SK-N-MC (cell line): ENCODE measurements around the gene CDH4.

Experiments used
- DNase-seq: peaks from one replicate; pipeline ENCODE4 v3.0.0-alpha.2; 2011; ENCODE audit warnings: low read depth, low spot score
- H3K27ac ChIP-seq: fragments of 200-600 bp; sonication (generic); 2 replicates; pipeline ENCODE4 v1.5.1; 2016; ENCODE audit warnings: mixed run types
- H3K36me3 ChIP-seq: fragments of 200-600 bp; sonication (generic); 2 replicates; pipeline ENCODE4 v1.6.1; 2017; ENCODE audit warnings: antibody characterized with exemption, low read length, mixed read lengths; ENCODE audit not compliant: insufficient read depth
- H3K4me3 ChIP-seq: fragments of 200-600 bp; sonication (generic); 2 replicates; pipeline ENCODE4 v1.5.1; 2016
- H3K9ac ChIP-seq: fragments of 200-600 bp; sonication (generic); 2 replicates; pipeline ENCODE4 v1.8.0; 2017; ENCODE audit warnings: mixed run types, mixed read lengths; ENCODE audit not compliant: insufficient read length
- H3K9me3 ChIP-seq: fragments of 200-600 bp; sonication (generic); 2 replicates; pipeline ENCODE4 v1.6.1; 2017; ENCODE audit warnings: low read depth, mild to moderate bottlenecking, antibody characterized with exemption, low read length, moderate library complexity, mixed read lengths
- EZH2 ChIP-seq: fragments of 200-600 bp; sonication (generic); IDR thresholded peaks from one replicate; pipeline ENCODE4 v1.6.1; 2017; ENCODE audit warnings: antibody characterized with exemption
- FOXP2 ChIP-seq: optimal IDR thresholded peaks from 2 replicates; pipeline ENCODE3; 2011; ENCODE audit warnings: mild to moderate bottlenecking, moderate library complexity; ENCODE audit not compliant: insufficient read depth; ENCODE audit errors: extremely low read length, control extremely low read depth
- POLR2AphosphoS5 ChIP-seq: IDR thresholded peaks from 2 replicates; pipeline ENCODE4 v1.6.1; 2012; ENCODE audit warnings: mild to moderate bottlenecking, low read depth, low read length, borderline replicate concordance

The CDH4 gene

GRCh38 chr20:61954276-61955021, 702.4 kb downstream of the CDH4 start:
- Histone ChIP-seq H3K9me3 (no peaks in the 10 kb centered on the region), H3K36me3 (no peaks in the 10 kb centered on the region), H3K4me3 (no peak overlapping the region), H3K9ac (no peak overlapping the region), H3K27ac (no peak overlapping the region)
- DNase-seq: no peak
- TF ChIP-seq POLR2AphosphoS5 (no peak), FOXP2 (no peak), EZH2 (no peak)

DNA sequence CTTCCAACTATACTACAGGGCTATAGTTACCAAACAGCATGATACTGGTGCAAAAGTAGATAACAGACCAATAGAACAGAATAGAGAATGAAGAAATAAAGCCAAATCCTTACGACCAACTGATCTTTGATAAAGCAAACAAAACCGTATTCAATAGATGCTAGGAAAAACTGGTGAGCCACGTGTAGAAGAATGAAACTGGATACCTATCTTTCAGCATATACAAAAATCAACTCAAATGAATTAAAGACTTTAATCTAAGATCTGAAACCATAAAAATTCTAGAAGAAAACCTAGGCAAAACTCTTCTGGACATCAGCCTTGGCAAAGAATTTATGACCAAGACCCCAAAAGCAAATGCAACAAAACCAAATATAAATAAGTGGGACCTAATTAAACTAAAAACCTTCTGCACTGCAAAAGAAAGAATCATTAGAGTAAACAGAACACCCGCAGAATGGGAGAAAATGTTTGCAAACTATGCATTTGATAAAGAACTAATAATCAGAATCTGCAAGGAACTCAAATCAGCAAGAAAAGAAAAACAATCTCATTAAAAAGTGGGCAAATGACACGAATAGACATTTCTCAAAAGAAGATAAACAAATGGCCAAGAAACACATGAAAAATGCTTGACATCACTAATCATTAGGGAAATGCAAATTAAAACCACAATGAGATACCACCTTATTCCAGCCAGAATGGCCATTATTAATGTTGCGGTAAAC, 703.8 kb downstream of the CDH4 start:
- DNase-seq: no peak
- no peak overlapping the region for H3K27ac ChIP-seq
- TF ChIP-seq EZH2 (no peak), POLR2AphosphoS5 (no peak), FOXP2 (no peak)
- H3K9ac ChIP-seq: no peak overlapping the region
- no peaks in the 10 kb centered on the region for H3K9me3 ChIP-seq
- no peak overlapping the region for H3K4me3 ChIP-seq
- no peaks in the 10 kb centered on the region for H3K36me3 ChIP-seq

DNA sequence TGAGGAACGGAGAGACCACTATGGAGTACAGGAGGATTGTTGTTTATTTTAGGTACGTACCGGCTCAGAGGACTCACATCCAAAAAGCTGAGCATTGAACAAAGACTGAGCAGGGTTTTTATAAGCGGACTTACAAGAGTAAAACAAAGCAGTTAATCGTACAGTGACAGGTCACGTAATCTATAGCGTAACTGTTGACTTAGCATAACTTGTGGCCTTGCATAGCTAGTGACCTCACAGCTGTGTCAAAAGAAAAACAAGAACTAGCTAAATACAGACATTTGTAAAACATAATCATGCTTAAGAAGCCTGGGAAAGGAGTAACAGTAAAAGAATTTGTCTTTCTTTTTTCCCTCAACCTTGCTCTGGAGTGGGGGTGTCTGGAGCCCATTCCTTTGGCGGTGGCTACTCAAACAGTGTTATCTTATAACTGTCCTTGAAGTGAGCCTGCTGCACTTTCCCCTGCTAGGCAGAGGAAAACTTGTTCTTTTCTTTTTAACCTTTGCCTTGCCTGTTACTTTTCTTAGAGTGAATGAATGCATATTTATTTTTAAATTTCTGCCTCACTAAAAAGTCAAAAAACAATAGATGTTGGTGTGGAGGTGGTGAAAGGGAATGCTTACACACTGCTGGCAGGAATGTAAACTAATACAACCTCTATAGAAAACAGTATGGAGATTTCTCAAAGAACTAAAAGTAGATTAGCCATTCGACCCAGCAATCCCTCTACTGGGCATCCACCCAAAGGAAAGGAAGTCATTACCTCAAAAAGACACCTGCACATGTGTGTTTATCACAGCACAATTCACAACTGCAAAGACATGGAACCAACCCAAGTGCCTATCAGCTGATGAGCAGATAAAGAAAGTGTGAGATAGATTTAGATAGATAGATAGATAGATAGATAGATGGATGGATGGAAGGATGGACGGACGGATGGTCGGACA, 704.6 kb downstream of the CDH4 start:
- Histone ChIP-seq H3K27ac (no peak overlapping the region), H3K4me3 (no peak overlapping the region), H3K9ac (no peak overlapping the region), H3K36me3 (no peaks in the 10 kb centered on the region), H3K9me3 (no peaks in the 10 kb centered on the region)
- no peak for TF ChIP-seq FOXP2
- TF ChIP-seq POLR2AphosphoS5: no peak
- no peak for TF ChIP-seq EZH2
- DNase-seq: no peak

GRCh38 chr20:61957961-61958715, 706.1 kb downstream of the CDH4 start:
- Histone ChIP-seq H3K4me3 (no peak overlapping the region), H3K9me3 (no peaks in the 10 kb centered on the region), H3K9ac (no peak overlapping the region), H3K36me3 (no peaks in the 10 kb centered on the region), H3K27ac (no peak overlapping the region)
- TF ChIP-seq POLR2AphosphoS5 (no peak), FOXP2 (no peak), EZH2 (no peak)
- DNase-seq: no peak

GRCh38 chr20:61958773-61959700, 707.0 kb downstream of the CDH4 start:
- no peak for DNase-seq
- Histone ChIP-seq H3K9ac (no peak overlapping the region), H3K4me3 (no peak overlapping the region)

GRCh38 chr20:61960836-61961235, 708.8 kb downstream of the CDH4 start:
- no peak overlapping the region for H3K9ac ChIP-seq
- H3K4me3 ChIP-seq: no peak overlapping the region
- H3K27ac ChIP-seq: no peak overlapping the region
- H3K9me3 ChIP-seq: no peaks in the 10 kb centered on the region
- TF ChIP-seq POLR2AphosphoS5 (no peak), EZH2 (no peak), FOXP2 (no peak)
- no peak for DNase-seq
- no peaks in the 10 kb centered on the region for H3K36me3 ChIP-seq

More at GRCh38 chr20:61958773-61959700, 707.0 kb downstream of the CDH4 start:
- TF ChIP-seq FOXP2 (no peak), EZH2 (no peak), POLR2AphosphoS5 (no peak)
- no peak overlapping the region for H3K27ac ChIP-seq
- H3K9me3 ChIP-seq: no peaks in the 10 kb centered on the region
- H3K36me3 ChIP-seq: no peaks in the 10 kb centered on the region

DNA sequence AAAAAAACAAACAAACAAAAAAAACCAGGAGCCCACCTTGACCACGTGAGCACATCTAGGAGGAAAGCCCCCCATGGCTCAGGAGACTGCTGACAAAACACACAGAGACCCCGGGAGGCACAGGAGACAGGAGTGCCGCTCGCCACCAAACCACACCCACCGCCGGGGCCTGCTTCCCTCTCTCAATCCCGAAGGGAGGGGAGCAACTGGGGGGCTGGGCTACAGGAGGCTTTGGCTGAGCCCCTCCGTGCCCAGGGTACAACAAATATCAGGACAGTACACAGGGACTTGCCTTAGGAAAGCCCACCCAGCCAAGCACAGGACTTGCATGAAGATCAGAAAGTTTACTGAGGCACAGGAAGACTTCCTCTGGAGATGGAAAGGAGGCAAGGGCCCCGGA, 711.1 kb downstream of the CDH4 start:
- H3K36me3 ChIP-seq: no peaks in the 10 kb centered on the region
- no peaks in the 10 kb centered on the region for H3K9me3 ChIP-seq
- H3K27ac ChIP-seq: no peak overlapping the region
- H3K9ac ChIP-seq: no peak overlapping the region
- TF ChIP-seq EZH2 (no peak), FOXP2 (no peak), POLR2AphosphoS5 (no peak)
- no peak for DNase-seq
- no peak overlapping the region for H3K4me3 ChIP-seq
